Activated T-cell treated with anti-CD3 and anti-CD28 coated beads for 24 hours (primary cell): ENCODE data around the gene PODXL2.
"Not testable (repeated sequence)": the region's sequence is repeated elsewhere in the genome, so short reads cannot be mapped to it uniquely, and the experiment has no call there.

Experiments
- DNase-seq: peaks from one replicate; pipeline ENCODE4 v3.0.0-alpha.2; 2020; ENCODE audit warnings: low read depth

PODXL2 gene

GRCh38 chr3:127629467-127630403 is 750 bp downstream of the PODXL2 start:
- DNase-seq = no peak

- DNase-seq = no peak
Observed at GRCh38 chr3:127630811-127631714, 2.1 kb downstream of the PODXL2 start.

- DNase-seq = no peak
Observed at GRCh38 chr3:127632035-127632820, 3.2 kb downstream of the PODXL2 start.

- no peak for DNase-seq
Observed at GRCh38 chr3:127634653-127635052, 5.7 kb downstream of the PODXL2 start.

GRCh38 chr3:127637546-127637945 is 8.6 kb downstream of the PODXL2 start:
- no peak for DNase-seq

GRCh38 chr3:127637971-127638370 is 9.0 kb downstream of the PODXL2 start:
- no peak for DNase-seq

- no peak for DNase-seq
Observed at GRCh38 chr3:127639173-127640041, 10.4 kb downstream of the PODXL2 start.

- no peak for DNase-seq
Observed at GRCh38 chr3:127640042-127640355, 11.0 kb downstream of the PODXL2 start.

- no peak for DNase-seq
Observed at GRCh38 chr3:127644641-127645370, 15.8 kb downstream of the PODXL2 start.

GRCh38 chr3:127645371-127646015 is 16.5 kb downstream of the PODXL2 start:
- DNase-seq = no peak

GRCh38 chr3:127646501-127647046 is 17.6 kb downstream of the PODXL2 start:
- no peak for DNase-seq

- no peak for DNase-seq
Observed at GRCh38 chr3:127647166-127647844, 18.3 kb downstream of the PODXL2 start.

- DNase-seq = no peak
Observed at GRCh38 chr3:127647845-127648204, 18.8 kb downstream of the PODXL2 start.

GRCh38 chr3:127650236-127650635 is 21.3 kb downstream of the PODXL2 start:
- DNase-seq = no peak

GRCh38 chr3:127651516-127652172 is 22.7 kb downstream of the PODXL2 start:
- no peak for DNase-seq

GRCh38 chr3:127652246-127652995 is 23.4 kb downstream of the PODXL2 start:
- no peak for DNase-seq

GRCh38 chr3:127654374-127654773 is 25.4 kb downstream of the PODXL2 start:
- DNase-seq = no peak

- DNase-seq = not testable (repeated sequence)
Observed at GRCh38 chr3:127654993-127655392, 26.0 kb downstream of the PODXL2 start.
